ENCODE measurements around the gene RACGAP1. TPM values are rescaled to one million over a fixed set of nuclear protein-coding genes. Genes with fewer than 3 reads are reported as not detected.

The RACGAP1 gene
- total RNA-seq, 3 donors from 2014 or later (not counting 1 experiment from before 2014, with no cell fraction given), result 6.1 to 11.6 (median 8.7) TPM

- Histone ChIP-seq H3K36me3 (ENCODE audit: control insufficient read depth, insufficient read depth, low read length) (no peaks in the 10 kb centered on the region), H3K27me3 (ENCODE audit: control insufficient read depth, insufficient read depth, low read length) (peaks cover 27% of the 10 kb centered on the region), H3K9me3 (ENCODE audit: control insufficient read depth, insufficient read depth, low read length) (no peaks in the 10 kb centered on the region), H3K27ac (ENCODE audit: low read length) (no peak within 1 kb of the TSS), H3K4me1 (ENCODE audit: control insufficient read depth, insufficient read depth, low read length) (peaks cover 4% of the 10 kb centered on the region), H3K4me3 (ENCODE audit: low read length) (no peak within 1 kb of the TSS)
- H3K27ac Mint-ChIP-seq, result no peak within 1 kb of the TSS
- no peak for TF ChIP-seq CTCF (IDR thresholded peaks at IDR 0.05)
- intact Hi-C loops (cut with micrococcal nuclease), result no loop called here
- H3K4me1 Mint-ChIP-seq, result peaks cover 0 to 6% of the 10 kb centered on the region in 2 donors
- H3K27me3 Mint-ChIP-seq (ENCODE audit: low read depth in 2 of 2), result peaks cover 69 to 75% of the 10 kb centered on the region in 2 donors
- 5% methylated on average over 111 of the region's 111 CpGs for WGBS (ENCODE audit: insufficient coverage)
- no peak for DNase-seq
- H3K4me3 Mint-ChIP-seq, result peak within 1 kb of the TSS; percentile 40
- ATAC-seq, result no peak
- no peaks in the 10 kb centered on the region for H3K9me3 Mint-ChIP-seq
- no peaks in the 10 kb centered on the region for H3K36me3 Mint-ChIP-seq
These were observed 64.0 kb downstream of the RACGAP1 start, which contains the start of gene AQP5 for GRCh38 chr12:49961111-49961922. Gene AQP5, plus strand, starts transcription at chr12:49961872. Its CDS starts 146 bp downstream, at chr12:49962018.

- Mint-ChIP-seq H3K27ac (no peak overlapping the region), H3K4me3 (peak overlapping the region; percentile 4), H3K4me1 (peaks cover 0 to 6% of the 10 kb centered on the region in 2 donors), H3K9me3 (no peaks in the 10 kb centered on the region), H3K27me3 (ENCODE audit: low read depth in 2 of 2) (peaks cover 65 to 68% of the 10 kb centered on the region in 2 donors), H3K36me3 (no peaks in the 10 kb centered on the region)
- no peak for ATAC-seq
- H3K27ac ChIP-seq (ENCODE audit: low read length), result no peak overlapping the region
- no peak overlapping the region for H3K4me3 ChIP-seq (ENCODE audit: low read length)
- peaks cover 4% of the 10 kb centered on the region for H3K4me1 ChIP-seq (ENCODE audit: control insufficient read depth, insufficient read depth, low read length)
- H3K36me3 ChIP-seq (ENCODE audit: control insufficient read depth, insufficient read depth, low read length), result no peaks in the 10 kb centered on the region
- H3K9me3 ChIP-seq (ENCODE audit: control insufficient read depth, insufficient read depth, low read length), result no peaks in the 10 kb centered on the region
- no peak for DNase-seq
- intact Hi-C loops (cut with micrococcal nuclease), result no loop called here
- WGBS (ENCODE audit: insufficient coverage), result 25% methylated on average over 11 of the region's 13 CpGs
- H3K27me3 ChIP-seq (ENCODE audit: control insufficient read depth, insufficient read depth, low read length), result peaks cover 31% of the 10 kb centered on the region
- no peak for TF ChIP-seq CTCF (IDR thresholded peaks at IDR 0.05)
These were observed 64.7 kb downstream of the RACGAP1 start for GRCh38 chr12:49960474-49961110.

- ATAC-seq (no peak), DNase-seq (no peak)
- 20% methylated on average over 10 of the region's 11 CpGs for WGBS (ENCODE audit: insufficient coverage)
- no peaks in the 10 kb centered on the region for H3K9me3 Mint-ChIP-seq
- Histone ChIP-seq H3K27me3 (ENCODE audit: control insufficient read depth, insufficient read depth, low read length) (peaks cover 31% of the 10 kb centered on the region), H3K4me3 (ENCODE audit: low read length) (no peak overlapping the region), H3K27ac (ENCODE audit: low read length) (no peak overlapping the region), H3K36me3 (ENCODE audit: control insufficient read depth, insufficient read depth, low read length) (no peaks in the 10 kb centered on the region), H3K9me3 (ENCODE audit: control insufficient read depth, insufficient read depth, low read length) (no peaks in the 10 kb centered on the region), H3K4me1 (ENCODE audit: control insufficient read depth, insufficient read depth, low read length) (peaks cover 4% of the 10 kb centered on the region)
- no peak for TF ChIP-seq CTCF (IDR thresholded peaks at IDR 0.05)
- H3K36me3 Mint-ChIP-seq, result no peaks in the 10 kb centered on the region
- H3K27ac Mint-ChIP-seq, result no peak overlapping the region
- H3K4me3 Mint-ChIP-seq, result no peak overlapping the region
- H3K4me1 Mint-ChIP-seq, result peaks cover 0 to 6% of the 10 kb centered on the region in 2 donors
- peaks cover 64 to 66% of the 10 kb centered on the region in 2 donors for H3K27me3 Mint-ChIP-seq (ENCODE audit: low read depth in 2 of 2)
- intact Hi-C loops (cut with micrococcal nuclease), result no loop called here
These were observed 65.4 kb downstream of the RACGAP1 start for GRCh38 chr12:49959685-49960473.

Data from natural killer cell (primary cell).